Measurements from ENCODE around the gene FRMD4A.

Gene FRMD4A

GRCh38 chr10:14330388-14331061 lies at the start of gene FRMD4A:
TSS of gene FRMD4A (minus strand) at chr10:14330924.
- H3K4me2 ChIP-seq (ENCODE audit: low read depth, low read length), result no peak within 1 kb of the TSS

DNA sequence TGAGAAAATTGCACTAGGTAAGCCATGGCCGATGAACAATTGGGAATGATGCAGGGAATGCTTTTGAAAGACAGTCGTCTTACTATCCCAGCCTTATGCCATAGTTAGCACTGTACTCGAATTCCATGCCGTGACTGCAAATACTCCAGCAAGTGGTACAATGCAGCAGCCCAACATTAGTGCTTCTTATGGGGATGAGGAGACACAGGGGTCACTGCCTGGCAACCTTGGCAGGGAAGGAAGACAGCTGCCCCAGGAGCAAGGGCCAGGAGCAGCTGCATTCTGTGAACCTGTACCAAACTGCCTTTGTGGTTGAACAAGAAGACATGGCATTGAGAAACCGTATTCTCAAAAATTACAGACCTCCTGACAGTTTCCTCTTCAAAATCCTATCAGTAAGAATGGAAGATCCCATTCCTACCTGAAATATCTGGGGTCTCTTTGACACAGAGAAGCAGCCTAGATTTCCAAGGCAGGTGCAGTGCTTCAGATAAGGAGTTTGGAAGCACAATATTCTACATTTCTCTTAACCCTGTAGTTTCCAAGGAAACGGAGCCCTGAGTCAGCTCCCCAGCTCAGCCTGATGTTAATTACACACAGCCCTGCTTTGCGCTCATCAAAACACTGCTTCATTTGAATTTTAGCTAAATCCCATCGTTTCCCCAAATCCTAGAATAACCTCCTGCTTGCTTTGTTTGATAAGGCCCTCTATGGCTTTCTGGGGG lies 49.0 kb upstream of the FRMD4A start:
- Histone ChIP-seq H2AFZ (ENCODE audit: low read length) (no peak overlapping the region), H3K79me2 (ENCODE audit: low read length) (no peaks in the 10 kb centered on the region), H3K9ac (ENCODE audit: low read length) (no peak overlapping the region), H3K9me3 (replicated peaks; ENCODE audit: insufficient read depth, low read length) (no peaks in the 10 kb centered on the region), H3K4me3 (ENCODE audit: low read length) (no peak overlapping the region), H3K27ac (ENCODE audit: low read length) (no peak overlapping the region), H3K27me3 (replicated peaks; ENCODE audit: insufficient read depth, low read length) (no peaks in the 10 kb centered on the region), H3K4me2 (ENCODE audit: low read depth, low read length) (no peak overlapping the region), H3K4me1 (ENCODE audit: low read length) (peaks cover 29% of the 10 kb centered on the region), H3K9me2 (replicated peaks; ENCODE audit: insufficient read depth, low read length) (no peaks in the 10 kb centered on the region), H3F3A (ENCODE audit: insufficient read depth, low read length) (peaks cover 6% of the 10 kb centered on the region; the same call in 1 of the 2 replicates), H3K36me3 (replicated peaks; ENCODE audit: insufficient read depth, low read length) (no peaks in the 10 kb centered on the region), H4K20me1 (ENCODE audit: insufficient read depth, low read length) (no peaks in the 10 kb centered on the region)
- TF ChIP-seq, protein P1, sequence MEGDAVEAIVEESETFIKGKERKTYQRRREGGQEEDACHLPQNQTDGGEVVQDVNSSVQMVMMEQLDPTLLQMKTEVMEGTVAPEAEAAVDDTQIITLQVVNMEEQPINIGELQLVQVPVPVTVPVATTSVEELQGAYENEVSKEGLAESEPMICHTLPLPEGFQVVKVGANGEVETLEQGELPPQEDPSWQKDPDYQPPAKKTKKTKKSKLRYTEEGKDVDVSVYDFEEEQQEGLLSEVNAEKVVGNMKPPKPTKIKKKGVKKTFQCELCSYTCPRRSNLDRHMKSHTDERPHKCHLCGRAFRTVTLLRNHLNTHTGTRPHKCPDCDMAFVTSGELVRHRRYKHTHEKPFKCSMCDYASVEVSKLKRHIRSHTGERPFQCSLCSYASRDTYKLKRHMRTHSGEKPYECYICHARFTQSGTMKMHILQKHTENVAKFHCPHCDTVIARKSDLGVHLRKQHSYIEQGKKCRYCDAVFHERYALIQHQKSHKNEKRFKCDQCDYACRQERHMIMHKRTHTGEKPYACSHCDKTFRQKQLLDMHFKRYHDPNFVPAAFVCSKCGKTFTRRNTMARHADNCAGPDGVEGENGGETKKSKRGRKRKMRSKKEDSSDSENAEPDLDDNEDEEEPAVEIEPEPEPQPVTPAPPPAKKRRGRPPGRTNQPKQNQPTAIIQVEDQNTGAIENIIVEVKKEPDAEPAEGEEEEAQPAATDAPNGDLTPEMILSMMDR (IDR thresholded peaks at IDR 0.05; ENCODE audit: low read length), result no peak
- TF ChIP-seq EZH2phosphoT487 (IDR thresholded peaks at IDR 0.05; ENCODE audit: low read length) (no peak), EZH2 (optimal IDR thresholded peaks at IDR 0.05; ENCODE audit: low read depth, low read length) (no peak)
- DNase-seq, result no peak

More at GRCh38 chr10:14330388-14331061, at the start of gene FRMD4A:
- Histone ChIP-seq H3K4me3 (ENCODE audit: low read length) (no peak within 1 kb of the TSS), H3F3A (ENCODE audit: insufficient read depth, low read length) (no peaks in the 10 kb centered on the region), H3K9me3 (replicated peaks; ENCODE audit: insufficient read depth, low read length) (no peaks in the 10 kb centered on the region), H2AFZ (ENCODE audit: low read length) (no peak within 1 kb of the TSS), H3K9me2 (replicated peaks; ENCODE audit: insufficient read depth, low read length) (no peaks in the 10 kb centered on the region), H3K9ac (ENCODE audit: low read length) (no peak within 1 kb of the TSS), H3K36me3 (replicated peaks; ENCODE audit: insufficient read depth, low read length) (no peaks in the 10 kb centered on the region), H3K27ac (ENCODE audit: low read length) (no peak within 1 kb of the TSS), H4K20me1 (ENCODE audit: insufficient read depth, low read length) (no peaks in the 10 kb centered on the region), H3K4me1 (ENCODE audit: low read length) (no peaks in the 10 kb centered on the region), H3K79me2 (ENCODE audit: low read length) (no peaks in the 10 kb centered on the region), H3K27me3 (replicated peaks; ENCODE audit: insufficient read depth, low read length) (no peaks in the 10 kb centered on the region)
- DNase-seq, result no peak
- TF ChIP-seq EZH2phosphoT487 (IDR thresholded peaks at IDR 0.05; ENCODE audit: low read length), result no peak
- TF ChIP-seq EZH2 (optimal IDR thresholded peaks at IDR 0.05; ENCODE audit: low read depth, low read length), result no peak
- TF ChIP-seq, protein P1 (IDR thresholded peaks at IDR 0.05; ENCODE audit: low read length), result no peak

GRCh38 chr10:14378387-14378960 lies 47.8 kb upstream of the FRMD4A start:
- peaks cover 6% of the 10 kb centered on the region; the same call in 1 of the 2 replicates for H3F3A ChIP-seq (ENCODE audit: insufficient read depth, low read length)
- no peak overlapping the region for H3K27ac ChIP-seq (ENCODE audit: low read length)
- no peaks in the 10 kb centered on the region for H4K20me1 ChIP-seq (ENCODE audit: insufficient read depth, low read length)
- no peak overlapping the region for H3K4me3 ChIP-seq (ENCODE audit: low read length)
- H3K4me2 ChIP-seq (ENCODE audit: low read depth, low read length), result no peak overlapping the region
- H3K9me2 ChIP-seq (replicated peaks; ENCODE audit: insufficient read depth, low read length), result no peaks in the 10 kb centered on the region
- no peaks in the 10 kb centered on the region for H3K27me3 ChIP-seq (replicated peaks; ENCODE audit: insufficient read depth, low read length)
- H3K36me3 ChIP-seq (replicated peaks; ENCODE audit: insufficient read depth, low read length), result no peaks in the 10 kb centered on the region
- no peaks in the 10 kb centered on the region for H3K79me2 ChIP-seq (ENCODE audit: low read length)
- peaks cover 22% of the 10 kb centered on the region for H3K4me1 ChIP-seq (ENCODE audit: low read length)
- H3K9me3 ChIP-seq (replicated peaks; ENCODE audit: insufficient read depth, low read length), result no peaks in the 10 kb centered on the region
- no peak for DNase-seq
- H2AFZ ChIP-seq (ENCODE audit: low read length), result no peak overlapping the region
- no peak overlapping the region for H3K9ac ChIP-seq (ENCODE audit: low read length)
- TF ChIP-seq EZH2phosphoT487 (IDR thresholded peaks at IDR 0.05; ENCODE audit: low read length), result no peak
- TF ChIP-seq, protein P1 (IDR thresholded peaks at IDR 0.05; ENCODE audit: low read length), result no peak

All from MM.1S (cell line).